Esophagus squamous epithelium (tissue), 4 donors: ENCODE data around the gene REL.
"Not testable (repeated sequence)": the region's sequence is repeated elsewhere in the genome, so short reads cannot be mapped to it uniquely, and the experiment has no call there.

Experiments
- POLR2A ChIP-seq, 4 donors: fragments of 450-650 bp; IDR thresholded peaks; one replicate each; pipeline ENCODE4 v1.6.1; 2017; ENCODE audit warnings: antibody characterized with exemption in 4 of 4, mild to moderate bottlenecking in 4 of 4, moderate library complexity in 3 of 4
- TF ChIP-seq, protein P1 (sequence below), 6 experiments: fragments of 450-650 bp in 4 of 6; fragments of 200-600 bp in 2 of 6; sonication (generic) in 2 of 6; IDR thresholded peaks; one replicate each; pipeline ENCODE4 v1.5.1; 2016 to 2019; ENCODE audit warnings: antibody characterized with exemption in 6 of 6, mild to moderate bottlenecking in 4 of 6, moderate library complexity in 4 of 6

DNA sequence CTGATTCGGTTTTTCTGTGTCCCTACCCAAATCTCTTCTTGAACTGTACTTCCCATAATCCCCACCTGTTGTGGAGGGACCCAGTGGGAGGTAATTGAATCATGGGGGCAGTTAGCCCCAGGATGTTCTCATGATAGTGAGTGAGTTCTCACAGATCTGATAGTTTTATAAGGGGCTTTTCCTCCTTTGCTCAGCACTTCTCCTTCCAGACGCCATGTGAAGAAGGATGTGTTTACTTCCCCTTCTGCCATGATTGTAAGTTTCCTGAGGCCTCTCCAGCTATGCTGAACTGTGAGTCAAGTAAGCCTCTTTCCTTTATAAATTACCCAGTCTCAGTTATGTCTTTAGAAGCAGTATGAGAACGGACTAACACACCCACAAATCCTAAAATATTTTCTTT lies 16.0 kb upstream of the REL start:
- TF ChIP-seq, protein P1, sequence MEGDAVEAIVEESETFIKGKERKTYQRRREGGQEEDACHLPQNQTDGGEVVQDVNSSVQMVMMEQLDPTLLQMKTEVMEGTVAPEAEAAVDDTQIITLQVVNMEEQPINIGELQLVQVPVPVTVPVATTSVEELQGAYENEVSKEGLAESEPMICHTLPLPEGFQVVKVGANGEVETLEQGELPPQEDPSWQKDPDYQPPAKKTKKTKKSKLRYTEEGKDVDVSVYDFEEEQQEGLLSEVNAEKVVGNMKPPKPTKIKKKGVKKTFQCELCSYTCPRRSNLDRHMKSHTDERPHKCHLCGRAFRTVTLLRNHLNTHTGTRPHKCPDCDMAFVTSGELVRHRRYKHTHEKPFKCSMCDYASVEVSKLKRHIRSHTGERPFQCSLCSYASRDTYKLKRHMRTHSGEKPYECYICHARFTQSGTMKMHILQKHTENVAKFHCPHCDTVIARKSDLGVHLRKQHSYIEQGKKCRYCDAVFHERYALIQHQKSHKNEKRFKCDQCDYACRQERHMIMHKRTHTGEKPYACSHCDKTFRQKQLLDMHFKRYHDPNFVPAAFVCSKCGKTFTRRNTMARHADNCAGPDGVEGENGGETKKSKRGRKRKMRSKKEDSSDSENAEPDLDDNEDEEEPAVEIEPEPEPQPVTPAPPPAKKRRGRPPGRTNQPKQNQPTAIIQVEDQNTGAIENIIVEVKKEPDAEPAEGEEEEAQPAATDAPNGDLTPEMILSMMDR (IDR thresholded peaks at IDR 0.05): not testable (repeated sequence)
- not testable (repeated sequence) for TF ChIP-seq POLR2A (IDR thresholded peaks at IDR 0.05)
